HEK293 (cell line): ENCODE data around the gene FAM76B.

Source experiments
- CTCF ChIA-PET: fragments of 350-600 bp; formaldehyde crosslinking; extraction: SDS; loops from one replicate; lab custom pipeline; 2021; ENCODE audit warnings: antibody characterized with exemption; lab: Yijun Ruan, JAX
- POLR2A ChIA-PET: fragments of 300-600 bp; formaldehyde crosslinking; extraction: SDS; loops from one replicate; lab custom pipeline; 2020; ENCODE audit warnings: antibody characterized with exemption, inconsistent platforms; lab: Yijun Ruan, JAX
- H3K27ac ChIP-seq: fragments of 200-500 bp; sonication (Bioruptor generic); 2 replicates; pipeline ENCODE4 v1.5.1; 2014; ENCODE audit warnings: low read depth, low read length, control low read depth, inconsistent platforms; ENCODE audit errors: extremely low read depth
- H3K36me3 ChIP-seq, 2 experiments: fragments of 200-500 bp in 1 of 2; sonication (Bioruptor generic) in 1 of 2; 1 replicate in 1 of 2; 2 replicates in 1 of 2; pipeline ENCODE4 v1.5.1; 2014 to 2017; ENCODE audit warnings: inconsistent platforms in 2 of 2, low read length in 2 of 2; ENCODE audit not compliant: control insufficient read depth in 2 of 2, insufficient read depth in 1 of 2
- H3K4me1 ChIP-seq: fragments of 200-500 bp; sonication (Bioruptor generic); 2 replicates; pipeline ENCODE4 v1.5.1; 2014; ENCODE audit warnings: mild to moderate bottlenecking, low read length, inconsistent platforms; ENCODE audit not compliant: control insufficient read depth, insufficient read depth
- H3K4me3 ChIP-seq: 2 replicates; pipeline ENCODE4 v1.5.1; 2011; ENCODE audit warnings: low read depth, mild to moderate bottlenecking, control low read depth, low read length, moderate library complexity
- H3K9me3 ChIP-seq: fragments of 200-500 bp; sonication (Bioruptor generic); 2 replicates; pipeline ENCODE4 v1.5.1; 2014; ENCODE audit warnings: low read depth, low read length, inconsistent platforms; ENCODE audit not compliant: control insufficient read depth, insufficient read depth
- GLIS2 ChIP-seq: fragments of 450-650 bp; formaldehyde crosslinking; IDR thresholded peaks from 2 replicates; pipeline ENCODE4 v1.5.1; 2016; ENCODE audit warnings: missing biosample characterization, missing genetic modification characterization
- SCRT1 ChIP-seq: fragments of 450-650 bp; formaldehyde crosslinking; IDR thresholded peaks from 2 replicates; pipeline ENCODE4 v1.5.1; 2016; ENCODE audit warnings: missing biosample characterization, missing genetic modification characterization, borderline replicate concordance
- WT1 ChIP-seq: fragments of 450-650 bp; formaldehyde crosslinking; IDR thresholded peaks from 2 replicates; pipeline ENCODE4 v1.5.1; 2016; ENCODE audit warnings: missing biosample characterization, missing genetic modification characterization
- ZBTB11 ChIP-seq: fragments of 450-650 bp; formaldehyde crosslinking; conservative IDR thresholded peaks from 2 replicates; pipeline ENCODE4 v1.5.1; 2016; ENCODE audit warnings: low read depth, missing biosample characterization, missing genetic modification characterization
- ZFP37 ChIP-seq: fragments of 450-650 bp; formaldehyde crosslinking; IDR thresholded peaks from 2 replicates; pipeline ENCODE4 v1.5.1; 2016; ENCODE audit warnings: missing biosample characterization, missing genetic modification characterization
- ZIC2 ChIP-seq: fragments of 450-650 bp; formaldehyde crosslinking; IDR thresholded peaks from 2 replicates; pipeline ENCODE4 v1.5.1; 2016; ENCODE audit warnings: missing biosample characterization, missing genetic modification characterization
- ZNF148 ChIP-seq: fragments of 450-650 bp; formaldehyde crosslinking; IDR thresholded peaks from 2 replicates; pipeline ENCODE4 v1.5.0; 2017; ENCODE audit warnings: missing biosample characterization, missing genetic modification characterization, borderline replicate concordance
- ZNF155 ChIP-seq: fragments of 450-650 bp; formaldehyde crosslinking; IDR thresholded peaks from 2 replicates; pipeline ENCODE4 v1.5.1; 2016; ENCODE audit warnings: missing biosample characterization, missing genetic modification characterization
- ZNF2 ChIP-seq: fragments of 450-650 bp; formaldehyde crosslinking; IDR thresholded peaks from 2 replicates; pipeline ENCODE4 v1.5.1; 2016; ENCODE audit warnings: missing biosample characterization, missing genetic modification characterization
- ZNF302 ChIP-seq: fragments of 450-650 bp; formaldehyde crosslinking; IDR thresholded peaks from 2 replicates; pipeline ENCODE4 v1.5.1; 2016; ENCODE audit warnings: missing biosample characterization, missing genetic modification characterization, low read depth
- ZNF549 ChIP-seq: fragments of 450-650 bp; IDR thresholded peaks from 2 replicates; pipeline ENCODE4 v1.5.1; 2018; ENCODE audit warnings: missing biosample characterization, missing genetic modification characterization, mild to moderate bottlenecking, inconsistent platforms, moderate library complexity
- ZNF555 ChIP-seq: fragments of 450-650 bp; formaldehyde crosslinking; conservative IDR thresholded peaks from 2 replicates; pipeline ENCODE4 v1.5.1; 2017; ENCODE audit warnings: missing biosample characterization, mild to moderate bottlenecking, missing genetic modification characterization, inconsistent platforms
- ZNF670 ChIP-seq: fragments of 450-650 bp; formaldehyde crosslinking; IDR thresholded peaks from 2 replicates; pipeline ENCODE4 v1.5.1; 2016; ENCODE audit warnings: missing biosample characterization, missing genetic modification characterization, low read depth
- ZNF76 ChIP-seq: fragments of 450-650 bp; formaldehyde crosslinking; IDR thresholded peaks from 2 replicates; pipeline ENCODE4; 2016; ENCODE audit warnings: low read depth, missing biosample characterization, missing genetic modification characterization, borderline replicate concordance
- ZNF776 ChIP-seq: fragments of 450-650 bp; formaldehyde crosslinking; IDR thresholded peaks from 2 replicates; pipeline ENCODE4 v1.5.0; 2017; ENCODE audit warnings: missing biosample characterization, missing genetic modification characterization, borderline replicate concordance
- ZNF830 ChIP-seq: fragments of 450-650 bp; IDR thresholded peaks from 2 replicates; pipeline ENCODE4 v1.5.0; 2018; ENCODE audit warnings: missing biosample characterization, missing genetic modification characterization, low read depth, mild to moderate bottlenecking, moderate library complexity
- ZSCAN30 ChIP-seq: fragments of 450-650 bp; IDR thresholded peaks from 2 replicates; pipeline ENCODE4 v1.5.1; 2018; ENCODE audit warnings: missing biosample characterization, mild to moderate bottlenecking, missing genetic modification characterization, moderate library complexity
- ZXDB ChIP-seq: fragments of 450-650 bp; formaldehyde crosslinking; IDR thresholded peaks from 2 replicates; pipeline ENCODE4 v1.5.1; 2016; ENCODE audit warnings: missing biosample characterization, missing genetic modification characterization
- TF ChIP-seq, protein P1 (sequence below): fragments of 450-650 bp; formaldehyde crosslinking; IDR thresholded peaks from 2 replicates; pipeline ENCODE4 v1.5.1; 2016; ENCODE audit warnings: missing biosample characterization, missing genetic modification characterization
- TF ChIP-seq, protein P2 (sequence below): fragments of 450-650 bp; formaldehyde crosslinking; IDR thresholded peaks from 2 replicates; pipeline ENCODE4 v1.5.1; 2017; ENCODE audit warnings: missing biosample characterization, mild to moderate bottlenecking, missing genetic modification characterization, moderate library complexity

FAM76B gene

GRCh38 chr11:95766701-95767100 is 22.9 kb downstream of the FAM76B start:
- Histone ChIP-seq H3K4me3 (no peak overlapping the region), H3K9me3 (no peaks in the 10 kb centered on the region), H3K4me1 (no peaks in the 10 kb centered on the region), H3K36me3 (peaks cover 0 to 18% of the 10 kb centered on the region in 2 experiments; a peak in 2 of 3 replicates), H3K27ac (no peak overlapping the region)
- POLR2A ChIA-PET: no interaction called here
- CTCF ChIA-PET: interaction anchor here (0.7 to 1.7 kb wide), 5 partner anchors 12 to 659 kb away, joined by 3 to 12 read pairs (median 4); no protein-coding TSS in a partner anchor
- TF ChIP-seq, protein P1, sequence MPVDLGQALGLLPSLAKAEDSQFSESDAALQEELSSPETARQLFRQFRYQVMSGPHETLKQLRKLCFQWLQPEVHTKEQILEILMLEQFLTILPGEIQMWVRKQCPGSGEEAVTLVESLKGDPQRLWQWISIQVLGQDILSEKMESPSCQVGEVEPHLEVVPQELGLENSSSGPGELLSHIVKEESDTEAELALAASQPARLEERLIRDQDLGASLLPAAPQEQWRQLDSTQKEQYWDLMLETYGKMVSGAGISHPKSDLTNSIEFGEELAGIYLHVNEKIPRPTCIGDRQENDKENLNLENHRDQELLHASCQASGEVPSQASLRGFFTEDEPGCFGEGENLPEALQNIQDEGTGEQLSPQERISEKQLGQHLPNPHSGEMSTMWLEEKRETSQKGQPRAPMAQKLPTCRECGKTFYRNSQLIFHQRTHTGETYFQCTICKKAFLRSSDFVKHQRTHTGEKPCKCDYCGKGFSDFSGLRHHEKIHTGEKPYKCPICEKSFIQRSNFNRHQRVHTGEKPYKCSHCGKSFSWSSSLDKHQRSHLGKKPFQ (tag by site-specific recombination): no peak
- no peak for TF ChIP-seq ZNF776
- no peak for TF ChIP-seq ZBTB11 (tag by site-specific recombination)
- no peak for TF ChIP-seq ZNF830 (tag by site-specific recombination)
- TF ChIP-seq ZSCAN30 (tag by site-specific recombination): no peak
- no peak for TF ChIP-seq SCRT1 (tag by site-specific recombination)
- TF ChIP-seq ZNF148 (tag by site-specific recombination): no peak
- TF ChIP-seq ZNF76 (tag by site-specific recombination): no peak
- no peak for TF ChIP-seq ZNF155 (tag by site-specific recombination)
- no peak for TF ChIP-seq ZXDB (tag by site-specific recombination)
- TF ChIP-seq ZIC2 (tag by site-specific recombination): no peak
- no peak for TF ChIP-seq GLIS2 (tag by site-specific recombination)
- TF ChIP-seq ZNF670 (tag by site-specific recombination): no peak
- no peak for TF ChIP-seq ZNF555 (tag by site-specific recombination)
- TF ChIP-seq ZNF2 (tag by site-specific recombination): no peak
- TF ChIP-seq WT1: no peak
- TF ChIP-seq ZFP37 (tag by site-specific recombination): no peak
- no peak for TF ChIP-seq ZNF549 (tag by site-specific recombination)
- TF ChIP-seq, protein P2, sequence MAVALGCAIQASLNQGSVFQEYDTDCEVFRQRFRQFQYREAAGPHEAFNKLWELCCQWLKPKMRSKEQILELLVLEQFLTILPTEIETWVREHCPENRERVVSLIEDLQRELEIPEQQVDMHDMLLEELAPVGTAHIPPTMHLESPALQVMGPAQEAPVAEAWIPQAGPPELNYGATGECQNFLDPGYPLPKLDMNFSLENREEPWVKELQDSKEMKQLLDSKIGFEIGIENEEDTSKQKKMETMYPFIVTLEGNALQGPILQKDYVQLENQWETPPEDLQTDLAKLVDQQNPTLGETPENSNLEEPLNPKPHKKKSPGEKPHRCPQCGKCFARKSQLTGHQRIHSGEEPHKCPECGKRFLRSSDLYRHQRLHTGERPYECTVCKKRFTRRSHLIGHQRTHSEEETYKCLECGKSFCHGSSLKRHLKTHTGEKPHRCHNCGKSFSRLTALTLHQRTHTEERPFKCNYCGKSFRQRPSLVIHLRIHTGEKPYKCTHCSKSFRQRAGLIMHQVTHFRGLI (tag by site-specific recombination): no peak
- no peak for TF ChIP-seq ZNF302 (tag by site-specific recombination)
